Measurements from ENCODE around the gene SLC30A9.

Gene SLC30A9

GRCh38 chr4:41990365-41991111, at the start of gene SLC30A9:
TSS of gene SLC30A9 (plus strand) at chr4:41990530. CDS start at chr4:41990652, 122 bp downstream.
- DNase-seq, result peak; percentile 94

DNA sequence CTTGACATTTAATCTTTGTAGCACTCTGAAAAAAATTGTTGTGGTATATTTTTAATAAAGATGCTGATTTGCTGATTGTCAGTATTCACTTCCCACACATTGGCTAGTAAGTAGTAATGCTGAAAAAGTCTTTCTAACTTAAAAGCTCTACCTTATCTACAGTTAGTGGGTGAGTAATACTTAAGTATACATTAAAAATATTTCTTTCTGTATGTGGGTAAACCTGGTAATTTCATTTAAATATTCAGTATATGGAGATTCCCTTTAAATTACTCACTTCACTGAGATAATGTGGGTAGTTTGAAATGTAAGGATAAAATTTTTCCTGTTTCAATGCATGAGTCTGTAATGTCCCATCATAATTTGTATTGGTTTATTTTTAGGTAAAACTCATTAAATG, 49.5 kb upstream of the SLC30A9 start:
- no peak for DNase-seq

DNA sequence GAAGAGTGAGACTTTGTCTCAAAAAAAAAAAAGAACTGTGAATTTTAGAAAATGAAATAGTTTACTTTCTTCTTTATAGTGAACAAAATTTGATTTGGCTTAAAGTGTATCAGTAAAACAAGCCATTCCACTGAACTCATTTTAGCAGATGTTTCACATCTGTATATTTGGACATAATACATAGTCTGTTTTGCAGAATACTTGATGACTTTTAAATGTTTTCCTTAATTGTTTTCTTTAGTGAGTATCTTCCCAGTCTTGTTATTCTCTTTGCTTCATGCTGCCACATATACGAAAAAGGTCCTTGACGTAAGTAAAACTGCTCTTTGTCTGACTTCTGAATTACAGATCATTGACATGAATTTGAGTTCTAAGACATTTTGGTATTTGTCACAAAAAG, 46.8 kb upstream of the SLC30A9 start:
- DNase-seq, result no peak

GRCh38 chr4:41944089-41944488, 46.2 kb upstream of the SLC30A9 start:
- DNase-seq, result no peak

GRCh38 chr4:41949531-41949930, 40.8 kb upstream of the SLC30A9 start:
- no peak for DNase-seq

DNA sequence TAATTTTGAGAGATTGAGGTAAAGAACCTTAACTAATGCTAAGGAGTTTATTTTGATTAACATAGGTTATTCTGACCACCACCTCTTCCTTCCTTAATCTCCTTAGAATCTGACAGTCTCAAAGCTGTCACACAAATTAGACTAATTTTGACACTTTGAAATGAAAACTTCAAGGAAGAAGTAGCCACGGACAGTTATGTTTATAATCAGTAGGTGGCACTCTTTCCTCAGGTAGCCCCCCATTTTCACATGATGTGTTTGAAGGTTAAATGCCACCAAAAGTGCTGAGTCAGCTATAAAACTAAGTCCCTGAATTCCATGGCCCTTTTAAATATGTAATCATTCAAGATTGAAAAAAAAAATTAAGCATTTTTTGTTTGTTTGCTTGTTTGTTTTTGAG, 32.7 kb upstream of the SLC30A9 start:
- peak; percentile 7 for DNase-seq

- peak; percentile 5 for DNase-seq
These were observed 27.2 kb upstream of the SLC30A9 start for GRCh38 chr4:41963105-41963504.

DNA sequence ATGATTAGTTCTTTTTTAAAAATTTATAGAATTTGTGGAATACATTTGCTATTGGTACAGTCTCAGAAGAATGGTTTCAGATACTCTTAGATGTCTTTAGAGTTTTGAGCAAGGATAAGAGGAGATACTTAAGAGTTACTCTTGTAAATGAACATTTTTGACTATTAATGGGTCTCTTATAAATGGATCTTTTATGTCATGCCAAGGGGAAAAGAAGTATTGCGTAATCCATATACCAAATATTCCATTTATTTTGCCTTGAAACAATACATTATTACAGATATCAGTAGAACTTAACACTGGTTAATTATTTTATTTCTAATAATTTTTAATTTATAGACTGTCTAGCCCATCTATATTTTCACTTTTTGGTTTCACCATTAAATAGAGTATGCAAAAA, 25.9 kb upstream of the SLC30A9 start:
- DNase-seq, result no peak

DNA sequence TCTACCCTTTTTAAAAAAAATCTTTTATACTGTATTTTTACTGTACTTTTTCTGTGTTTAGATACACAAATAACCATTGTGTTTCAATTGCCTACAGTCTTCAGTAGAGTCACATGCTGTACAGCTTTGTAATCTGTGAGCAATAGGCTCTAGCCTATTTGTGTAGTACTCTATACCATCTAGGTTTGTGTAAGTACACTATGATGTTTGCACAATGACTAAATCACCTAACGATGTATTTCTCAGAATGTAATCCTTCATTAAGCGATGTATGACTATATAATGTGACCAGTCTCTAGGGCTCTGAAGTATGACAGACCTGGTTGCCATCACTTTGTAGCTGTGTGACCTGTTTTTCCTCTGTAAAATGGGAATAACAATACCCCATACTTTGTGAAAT, 22.9 kb upstream of the SLC30A9 start:
- DNase-seq, result no peak

- DNase-seq, result no peak
These were observed 20.7 kb upstream of the SLC30A9 start for GRCh38 chr4:41969671-41970070.

DNA sequence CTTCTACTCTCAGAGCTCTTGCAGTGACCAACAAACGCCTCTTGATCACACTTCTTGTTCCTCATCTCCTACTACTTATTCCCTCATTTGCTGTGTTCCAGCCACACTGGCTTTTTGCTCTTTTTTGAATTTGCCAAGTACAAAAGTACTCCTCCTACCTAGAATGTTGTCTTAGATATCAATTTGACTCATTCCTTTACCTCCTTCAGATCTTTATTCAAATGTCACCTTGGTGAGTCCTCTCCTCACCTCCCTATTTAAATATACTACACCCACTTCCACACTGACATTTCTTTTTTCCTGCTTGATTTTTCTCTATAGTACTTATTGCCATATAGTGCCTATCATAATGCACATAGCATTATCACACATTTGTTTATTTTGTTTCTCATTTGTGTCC, 15.0 kb upstream of the SLC30A9 start:
- no peak for DNase-seq

GRCh38 chr4:41976775-41977516, 13.4 kb upstream of the SLC30A9 start:
- DNase-seq, result no peak

GRCh38 chr4:41977709-41978108, 12.6 kb upstream of the SLC30A9 start:
- DNase-seq, result peak; percentile 74

- no peak for DNase-seq
These were observed 8.9 kb upstream of the SLC30A9 start, which contains the start of gene DCAF4L1 for GRCh38 chr4:41981456-41981855. TSS of gene DCAF4L1 (plus strand) at chr4:41981756. CDS start at chr4:41981793, 37 bp downstream.

DNA sequence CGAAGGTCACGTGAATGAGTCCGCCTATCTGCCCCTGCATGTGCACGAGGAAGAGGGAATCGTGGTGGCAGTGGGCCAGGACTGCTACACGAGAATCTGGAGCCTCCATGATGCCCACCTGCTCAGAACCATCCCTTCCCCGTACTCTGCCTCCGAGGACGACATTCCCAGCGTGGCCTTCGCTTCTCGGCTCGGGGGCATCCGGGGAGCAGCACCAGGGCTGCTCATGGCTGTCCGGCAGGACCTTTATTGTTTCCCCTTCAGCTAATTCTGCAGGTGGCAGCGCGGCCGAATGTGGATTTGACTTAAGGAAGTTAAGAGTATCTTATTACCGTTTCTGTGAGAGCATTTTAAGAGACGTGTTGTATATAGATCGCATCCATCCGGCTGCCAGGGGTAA, 7.6 kb upstream of the SLC30A9 start:
- DNase-seq, result no peak

DNA sequence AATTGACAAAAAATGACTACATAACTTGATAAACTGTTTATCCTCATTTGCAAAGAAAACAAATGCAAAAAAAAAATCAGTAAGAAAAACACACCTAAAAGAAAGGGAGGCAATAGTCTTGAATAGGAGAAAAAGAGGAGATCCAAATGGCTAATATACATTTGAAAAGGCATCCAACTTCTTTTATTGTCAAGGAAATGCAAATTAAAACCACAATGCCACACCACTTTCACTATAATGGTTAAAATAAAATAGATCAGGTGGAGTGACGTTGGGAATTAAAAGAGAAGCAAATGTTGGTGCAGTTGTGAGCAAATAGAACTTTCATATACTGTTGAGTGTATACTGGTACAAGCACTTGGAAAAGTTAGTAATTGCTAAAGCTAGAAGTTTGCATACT, 5.2 kb upstream of the SLC30A9 start:
- DNase-seq, result no peak

DNA sequence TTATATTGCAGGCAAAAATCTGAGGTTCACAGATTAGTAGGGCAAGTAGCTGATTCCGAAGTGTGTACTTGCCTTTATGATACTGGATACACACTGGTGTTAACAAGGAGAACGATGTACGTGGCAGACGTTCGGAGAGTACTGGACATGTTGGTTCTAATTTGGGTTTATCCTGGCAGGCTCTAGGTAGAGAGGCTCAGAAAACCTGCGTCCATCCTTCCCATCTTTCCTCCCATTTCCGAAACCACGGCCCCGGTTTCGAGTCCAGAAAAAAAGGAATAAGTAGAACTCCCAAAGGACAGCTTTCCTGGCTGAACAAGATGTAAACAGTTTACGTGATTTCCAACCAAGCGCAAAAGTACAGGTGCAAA, 351 bp upstream of the SLC30A9 start:
- no peak for DNase-seq

DNA sequence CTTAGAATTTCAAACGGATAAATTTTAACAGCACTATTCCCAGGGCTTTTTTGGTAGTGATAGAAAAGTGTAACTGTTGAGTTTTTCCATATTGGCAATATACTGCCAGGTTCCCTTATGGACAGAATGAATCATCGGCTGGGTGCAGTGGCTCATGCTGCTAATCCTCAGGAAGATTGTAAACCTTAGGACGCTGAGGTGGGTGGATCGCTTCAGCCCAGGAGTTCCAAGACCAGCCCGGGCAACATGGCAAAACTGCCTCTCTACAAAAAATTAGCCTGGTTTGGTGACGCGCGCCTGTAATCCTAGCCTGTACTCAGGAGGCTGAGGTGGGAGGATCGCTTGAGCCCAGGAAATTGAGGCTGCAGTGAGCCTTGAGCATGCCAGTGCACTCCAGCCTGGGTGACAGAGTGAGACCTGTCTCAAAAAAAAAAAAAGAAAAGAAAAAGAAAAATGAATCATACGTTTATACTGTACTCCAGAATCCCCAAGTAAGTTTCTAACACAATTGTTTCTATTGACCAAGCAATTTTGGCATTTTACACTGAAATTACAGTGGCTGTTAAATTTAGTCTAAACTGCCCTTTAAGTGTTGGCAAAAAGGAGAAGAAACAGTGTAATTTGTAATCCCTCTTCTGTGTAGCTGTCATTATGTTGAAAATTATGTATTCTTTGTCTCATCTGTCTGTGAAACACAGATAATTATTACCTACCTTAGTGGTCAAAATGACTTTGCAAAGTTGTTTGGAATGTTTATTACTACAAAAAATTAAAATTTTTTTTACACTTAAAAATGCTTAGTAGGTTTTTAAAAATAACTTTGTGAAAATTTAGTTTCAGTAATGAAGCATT, 1.8 kb downstream of the SLC30A9 start:
- no peak for DNase-seq

DNA sequence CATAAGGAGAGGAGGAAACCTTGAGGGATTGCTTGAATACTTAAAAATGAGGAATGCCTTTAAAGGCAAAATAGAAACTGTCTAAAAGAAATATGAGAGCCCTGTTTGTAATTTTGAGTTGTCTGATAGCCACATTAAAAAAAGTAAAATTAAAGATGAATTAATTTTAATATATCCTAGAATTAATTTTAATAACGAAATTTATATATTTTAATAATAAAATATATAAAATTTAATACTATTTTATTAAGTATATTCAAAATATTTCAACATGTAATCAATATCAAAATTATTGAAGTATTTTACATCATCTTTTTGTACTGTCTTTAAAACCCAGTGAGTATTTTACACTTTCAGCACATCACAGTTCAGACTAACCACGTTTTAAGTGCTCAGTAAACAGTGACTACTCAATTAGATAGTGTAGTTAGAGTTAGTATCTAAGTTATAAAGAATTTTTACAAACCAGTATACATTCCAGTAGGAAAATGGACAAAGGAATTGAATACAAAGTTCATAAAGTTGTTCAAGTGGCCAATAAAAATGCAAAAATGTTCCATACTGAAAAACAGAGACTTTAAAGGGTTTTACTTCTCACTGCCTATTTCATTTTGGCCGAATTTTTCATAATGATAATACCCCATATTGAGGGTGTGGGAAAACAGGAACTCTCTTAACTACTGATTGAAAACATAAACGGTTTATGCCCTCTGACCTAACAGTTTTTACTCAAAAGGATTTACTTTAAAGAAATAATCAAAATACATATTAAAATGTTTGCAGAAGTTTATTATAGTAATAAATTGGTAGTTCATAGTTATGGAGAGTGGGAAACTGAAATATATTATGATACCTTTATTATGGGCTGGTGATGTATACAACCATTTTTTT, 2.9 kb downstream of the SLC30A9 start:
- DNase-seq, result no peak

DNA sequence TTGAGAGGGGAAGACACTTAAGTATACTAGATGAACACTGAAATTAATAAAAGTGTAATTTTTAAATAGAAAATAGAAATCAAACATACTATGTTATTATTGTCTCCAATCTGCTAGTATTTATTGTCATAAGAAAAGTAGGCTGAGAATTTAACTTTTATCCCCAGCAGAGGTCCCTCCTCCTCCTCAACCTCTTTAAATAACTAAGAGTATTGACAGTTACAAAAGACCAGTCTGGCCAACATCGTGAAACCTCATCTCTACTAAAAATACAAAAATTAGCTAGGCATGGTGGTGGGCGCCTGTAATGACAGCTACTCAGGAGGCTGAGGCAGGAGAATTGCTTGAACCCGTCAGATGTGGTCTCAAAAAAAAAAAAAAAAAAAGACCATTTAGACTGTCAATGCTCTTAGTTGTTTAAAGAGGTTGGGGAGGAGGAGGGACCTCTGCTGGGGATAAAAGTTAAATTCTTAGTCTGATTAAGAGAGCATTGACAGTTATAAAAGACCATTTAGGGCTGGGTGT, 4.2 kb downstream of the SLC30A9 start:
- DNase-seq, result no peak

DNA sequence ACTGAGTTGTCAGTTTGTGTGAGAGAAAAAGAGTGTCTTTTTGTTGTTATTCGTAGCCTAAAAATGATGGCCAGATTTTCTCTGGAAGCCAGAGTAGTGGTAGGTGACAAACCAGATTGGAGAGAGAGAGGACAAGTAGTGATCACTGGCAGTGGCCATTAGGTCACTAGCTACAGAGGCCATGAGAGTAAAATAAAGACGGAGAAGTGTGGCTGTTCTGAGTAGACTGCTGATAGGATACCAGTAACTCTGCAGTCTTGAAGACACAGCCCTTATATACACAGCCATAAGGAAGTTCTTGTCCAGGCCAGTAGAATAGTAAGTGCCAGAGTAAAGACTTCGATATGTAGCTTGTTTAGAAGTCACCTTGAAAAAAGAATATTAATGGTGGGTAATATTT, 7.7 kb downstream of the SLC30A9 start:
- no peak for DNase-seq

DNA sequence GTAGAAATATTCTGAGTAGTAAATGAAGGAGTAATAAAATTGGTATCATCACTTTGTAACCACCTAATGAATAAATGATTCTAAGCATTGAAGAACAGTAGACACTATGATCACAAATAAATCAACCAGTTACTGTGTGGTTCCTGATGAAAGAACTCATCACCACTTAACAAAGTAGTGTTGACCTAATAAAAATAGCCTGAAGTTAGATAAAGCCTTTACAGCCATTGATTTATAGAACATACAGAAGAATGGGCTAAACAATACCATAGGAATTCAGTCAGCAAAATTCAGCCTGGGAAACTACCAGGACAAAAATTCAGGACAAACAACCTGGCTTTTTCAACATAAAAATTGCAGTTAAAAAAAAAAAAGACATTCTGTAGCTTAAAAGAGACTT, 9.0 kb downstream of the SLC30A9 start:
- no peak for DNase-seq
